HG03039 (cell line): Measurements from ENCODE around the gene ACAD10.
"Not testable (repeated sequence)": the region's sequence is repeated elsewhere in the genome, so short reads cannot be mapped to it uniquely, and the experiment has no call there.

Source experiments
- ATAC-seq: cut with Tn5 transposase; IDR thresholded peaks from one replicate; pipeline ENCODE4 v1.9.1; 2021; ENCODE audit warnings: mild to moderate bottlenecking, moderate library complexity; ENCODE audit not compliant: unreplicated experiment

The ACAD10 gene

DNA sequence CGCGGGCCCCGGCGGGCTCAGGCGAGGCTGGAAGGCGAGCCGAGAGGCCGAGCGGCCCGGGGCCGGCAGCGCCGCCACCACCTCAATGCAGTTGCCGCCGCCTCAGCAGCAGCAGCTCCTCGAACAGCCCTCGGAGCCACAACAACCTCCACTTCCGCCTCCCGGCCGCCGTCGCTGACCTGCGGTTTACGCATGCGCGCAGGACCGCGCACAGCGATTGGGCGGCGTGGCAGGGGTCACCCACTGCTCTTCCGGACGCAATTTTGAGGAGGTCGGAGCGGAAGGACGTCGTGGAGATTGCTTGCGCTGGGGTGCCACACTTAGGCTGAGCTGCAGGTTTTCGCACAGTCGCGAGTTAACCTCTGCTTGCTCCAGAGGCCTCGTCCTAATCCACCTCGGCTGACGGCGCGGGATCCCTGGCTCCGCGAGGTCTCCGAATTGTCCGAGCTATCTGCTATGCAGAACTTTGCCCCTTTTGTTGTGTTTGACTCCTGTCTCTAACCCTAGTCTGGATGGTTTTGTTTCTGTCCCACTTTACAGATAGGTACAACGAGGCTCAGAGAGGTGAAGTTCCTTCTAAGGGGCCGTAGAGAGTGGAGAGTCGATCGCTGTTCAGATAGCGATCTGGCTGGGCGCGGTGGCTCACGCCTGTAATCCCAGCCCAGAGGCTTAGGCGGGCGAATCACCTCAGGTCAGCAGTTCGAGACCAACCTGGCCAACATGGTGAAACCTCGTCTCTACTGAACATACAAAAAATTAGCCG lies at the start of gene ACAD10, which contains the start of gene BRAP:
Gene ACAD10, plus strand, starts transcription at position 243 of the 763 bp plus-strand sequence. CDS start 6,657 bp downstream, outside the sequence.
Gene BRAP, minus strand, starts transcription at position 146 of the 763 bp plus-strand sequence. CDS start 164 bp downstream, outside the sequence.
- ATAC-seq: peak; percentile 86

DNA sequence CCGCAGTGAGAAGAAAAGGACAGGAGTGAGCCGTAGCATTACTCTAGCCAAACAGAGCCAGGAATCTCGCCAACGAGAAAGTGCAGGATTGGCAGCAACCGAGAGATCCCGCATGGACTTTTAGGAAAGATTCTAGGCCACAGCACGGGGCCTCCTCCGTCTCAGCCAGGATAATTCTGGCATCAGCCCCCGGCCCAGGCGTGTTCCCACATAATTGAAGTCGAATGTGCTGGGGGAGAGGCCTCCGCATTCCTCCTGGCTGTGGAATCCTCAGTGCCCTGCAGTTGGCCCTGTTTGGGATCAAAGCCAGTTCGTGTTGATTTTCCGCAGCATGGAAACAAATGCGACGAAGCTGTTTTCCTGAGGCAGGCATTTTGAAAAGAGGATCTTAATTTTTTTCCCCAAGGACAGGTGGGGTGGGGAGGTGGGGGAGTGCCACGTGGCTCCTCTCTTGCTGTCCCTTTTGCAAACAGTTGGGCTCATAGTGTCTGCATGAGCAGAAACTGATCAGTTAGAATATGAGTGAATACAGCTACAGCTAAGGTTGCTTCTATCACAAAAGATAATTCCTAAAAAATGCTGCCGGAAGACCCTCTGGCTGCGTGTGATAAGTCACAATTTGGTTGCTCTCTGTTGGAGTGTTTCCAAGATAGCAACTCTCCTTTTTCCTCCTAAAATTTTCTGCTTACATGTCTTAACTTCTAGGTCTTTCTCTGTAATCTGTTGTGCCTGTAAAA lies 49.5 kb upstream of the ACAD10 start:
- no peak for ATAC-seq

DNA sequence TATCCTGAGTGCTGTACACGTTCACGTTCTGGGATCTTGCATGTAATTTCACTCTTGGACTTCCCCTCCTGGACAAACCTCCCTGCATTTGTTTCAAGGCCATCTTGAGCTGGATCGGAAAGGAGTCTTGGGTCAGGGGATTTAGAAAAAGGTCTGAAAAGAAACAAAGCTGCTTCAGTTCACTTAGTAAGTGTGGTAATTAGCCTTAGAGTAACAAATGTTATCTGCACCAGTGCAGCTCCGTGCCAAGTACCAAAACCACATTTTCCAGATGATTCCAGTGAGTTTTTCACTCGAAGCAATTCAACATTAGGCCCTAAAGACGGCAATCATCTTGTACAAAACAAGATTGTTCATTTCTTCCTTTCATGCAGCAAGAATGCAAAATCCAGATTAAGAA lies 47.3 kb upstream of the ACAD10 start:
- ATAC-seq: no peak

DNA sequence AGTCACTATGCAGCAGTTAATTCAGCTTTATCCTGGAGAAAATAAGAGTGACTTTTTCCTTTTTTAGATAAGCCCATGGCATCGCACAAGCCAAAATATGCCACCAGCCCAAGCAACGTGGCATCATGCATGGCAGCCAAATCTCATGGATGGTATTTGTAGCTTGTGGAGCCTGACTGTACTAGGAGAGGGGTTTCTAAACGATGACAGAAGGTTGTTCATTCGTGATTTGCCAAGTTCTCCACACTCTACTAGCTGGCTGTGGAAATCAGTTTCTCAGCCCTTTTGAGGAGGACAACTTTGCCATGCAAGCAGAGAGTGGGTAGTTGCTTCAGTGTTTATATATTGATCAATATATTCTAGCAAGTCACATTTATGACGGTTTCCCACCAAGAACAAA lies 45.3 kb upstream of the ACAD10 start:
- ATAC-seq: no peak

DNA sequence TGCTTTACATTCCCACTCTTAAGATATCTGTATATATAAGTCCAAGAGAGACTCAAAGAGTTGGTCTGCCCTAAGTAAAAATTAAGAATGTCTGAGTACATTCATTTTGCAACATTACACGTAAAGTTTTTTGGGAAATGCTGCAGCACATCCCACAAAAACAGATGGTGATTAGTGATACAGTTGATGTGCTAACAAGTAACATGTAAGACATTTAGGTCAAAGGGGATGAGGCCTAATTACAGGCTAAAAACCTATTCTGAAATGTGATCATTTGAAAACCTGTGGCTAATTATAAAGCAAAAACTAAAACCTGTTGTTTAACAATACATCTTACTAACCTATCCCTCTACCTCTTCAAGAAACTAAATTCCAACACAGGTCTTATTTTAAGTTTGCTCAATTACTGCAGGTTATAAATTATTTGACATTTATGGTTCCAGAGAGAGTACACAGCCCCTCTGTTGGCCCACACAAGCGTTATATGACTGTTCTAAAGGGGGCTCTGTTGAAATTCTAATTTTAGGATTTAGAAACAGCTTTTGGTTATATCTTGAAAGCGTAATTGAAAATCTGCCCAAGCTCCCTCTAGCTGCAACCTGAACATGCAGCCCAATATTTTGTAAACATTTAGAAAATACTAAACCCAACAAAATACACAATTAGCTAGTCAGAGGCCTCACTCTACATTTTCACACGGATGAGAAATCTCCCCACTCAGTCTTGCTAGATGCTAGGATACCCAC lies 43.0 kb upstream of the ACAD10 start:
- no peak for ATAC-seq

DNA sequence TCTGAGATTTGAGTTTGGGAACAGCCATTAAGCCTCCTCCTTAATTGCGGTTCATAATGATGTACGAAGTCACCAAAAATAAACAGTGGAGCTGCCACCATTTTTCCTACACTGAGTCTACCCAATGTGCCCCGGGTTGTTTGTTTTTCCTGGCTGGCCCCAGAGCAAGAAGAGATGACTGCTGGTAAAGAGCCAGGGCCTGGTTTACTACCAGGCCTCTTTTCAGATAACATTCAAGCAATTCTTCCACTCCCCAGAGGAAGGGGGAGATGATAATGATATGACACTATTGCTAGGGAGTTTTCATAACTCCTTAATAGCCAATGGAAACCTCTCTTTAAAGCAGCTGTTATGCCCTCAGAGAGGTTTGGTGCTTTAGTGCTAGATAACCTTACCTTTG lies 42.4 kb upstream of the ACAD10 start:
- ATAC-seq: no peak

DNA sequence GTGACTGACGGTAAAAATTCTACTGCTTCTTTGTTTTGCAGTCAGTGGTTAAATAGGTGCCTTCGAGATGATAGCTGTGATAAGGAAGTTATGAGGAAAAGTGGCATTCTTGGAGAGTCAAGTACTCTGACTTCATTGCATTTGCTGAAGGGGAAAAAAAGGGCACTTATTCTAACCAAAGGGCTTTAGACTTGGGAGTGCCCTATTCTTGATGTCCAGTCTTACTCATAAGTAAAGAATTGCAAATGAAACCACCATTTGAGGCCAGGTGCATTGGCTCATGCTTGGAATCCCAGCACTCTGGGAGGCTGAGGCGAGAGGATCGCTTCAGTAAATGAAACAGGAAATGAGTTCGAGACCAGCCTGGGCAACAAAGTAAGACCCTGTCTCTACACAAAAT lies 40.4 kb upstream of the ACAD10 start:
- ATAC-seq: no peak

DNA sequence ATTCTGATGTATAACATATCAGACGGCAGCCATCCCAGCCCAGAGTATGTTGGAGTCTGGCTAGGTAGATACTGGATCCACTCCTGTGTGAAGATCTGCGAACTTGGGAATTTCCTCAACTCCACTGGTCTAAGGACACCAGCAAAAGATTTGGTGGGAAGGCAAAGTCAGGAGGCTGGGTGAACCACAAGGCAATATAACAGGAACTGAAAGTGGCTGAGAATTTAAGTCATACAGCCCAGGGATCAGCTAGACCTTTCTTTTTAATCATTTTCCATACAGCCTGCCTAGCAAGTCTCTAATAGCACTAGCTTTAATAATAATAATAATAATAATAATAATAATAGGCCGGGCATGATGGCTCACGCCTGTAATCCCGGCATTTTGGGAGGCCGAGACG lies 34.9 kb upstream of the ACAD10 start:
- no peak for ATAC-seq

DNA sequence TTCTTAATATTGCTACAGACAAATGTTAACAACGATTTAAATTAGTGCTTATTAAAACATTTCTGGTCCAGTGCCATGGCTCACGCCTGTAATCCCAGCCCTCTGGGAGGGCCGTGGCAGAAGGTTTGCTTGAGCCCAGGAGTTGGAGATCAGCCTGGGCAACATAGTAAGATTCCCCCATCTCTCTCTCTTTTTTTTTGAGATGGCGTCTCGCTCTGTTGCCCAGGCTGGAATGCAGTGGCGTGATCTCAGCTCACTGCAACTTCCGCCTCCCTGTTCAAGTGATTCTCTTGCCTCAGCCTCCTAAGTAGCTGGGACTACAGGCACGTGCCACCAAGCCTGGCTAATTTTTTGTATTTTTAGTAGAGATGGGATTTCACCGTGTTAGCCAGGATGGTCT lies 33.3 kb upstream of the ACAD10 start:
- ATAC-seq: not testable (repeated sequence)

DNA sequence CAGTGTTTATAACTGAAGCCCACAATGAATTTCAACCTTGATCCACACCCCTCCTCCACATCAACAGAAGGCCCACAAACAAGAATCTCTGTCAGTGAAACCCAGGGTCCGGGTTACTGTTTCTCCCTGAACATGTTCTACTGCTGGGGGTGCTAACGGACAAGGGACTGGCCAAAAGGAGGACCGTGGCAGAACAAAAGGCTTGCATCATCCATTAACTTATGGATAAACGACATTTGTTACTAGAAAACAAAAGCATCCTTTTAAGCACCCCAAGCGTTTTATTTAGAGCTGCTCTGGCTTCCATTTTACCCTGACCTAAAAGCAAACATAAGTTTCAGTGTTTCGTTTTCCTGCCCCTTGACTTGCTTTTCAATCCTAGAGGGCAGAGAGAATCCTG lies 32.3 kb upstream of the ACAD10 start:
- ATAC-seq: no peak

DNA sequence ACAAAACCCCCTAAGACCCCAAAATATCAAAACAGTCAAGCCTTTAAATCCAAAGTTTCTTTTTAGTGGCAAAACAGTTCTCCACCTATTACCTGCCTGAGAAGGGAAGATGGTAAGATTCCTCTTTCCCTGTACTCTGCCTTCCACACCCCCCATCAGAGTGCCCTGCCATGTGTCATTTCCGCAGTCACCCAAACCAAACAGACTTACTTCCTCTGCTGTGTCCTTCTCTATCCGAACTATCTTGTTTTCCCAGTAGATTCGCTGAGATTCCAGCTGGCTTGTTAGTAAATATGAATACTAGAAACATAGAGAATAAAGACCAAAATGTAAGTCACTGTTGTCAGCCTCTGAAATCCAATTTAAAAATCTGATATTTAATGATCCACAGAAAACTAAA lies 30.5 kb upstream of the ACAD10 start:
- no peak for ATAC-seq

DNA sequence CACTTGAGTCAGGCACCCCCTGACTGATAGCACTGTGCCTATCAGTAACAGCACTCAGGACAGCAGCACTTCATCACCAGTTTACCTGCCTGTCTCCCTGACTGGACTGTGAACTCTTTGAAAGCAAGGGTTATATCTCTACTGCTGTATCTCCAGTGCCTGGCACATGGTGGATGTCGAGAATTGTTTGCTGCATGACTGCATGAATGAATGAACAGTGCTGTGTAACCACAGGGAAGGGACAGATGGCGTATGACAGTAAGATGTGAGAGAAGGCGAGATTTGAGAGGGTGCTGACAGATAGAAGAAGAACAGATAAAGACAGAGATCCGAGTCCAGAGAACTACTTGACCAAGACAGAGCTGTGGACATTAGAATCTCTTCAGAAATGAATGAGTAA lies 29.8 kb upstream of the ACAD10 start:
- no peak for ATAC-seq

DNA sequence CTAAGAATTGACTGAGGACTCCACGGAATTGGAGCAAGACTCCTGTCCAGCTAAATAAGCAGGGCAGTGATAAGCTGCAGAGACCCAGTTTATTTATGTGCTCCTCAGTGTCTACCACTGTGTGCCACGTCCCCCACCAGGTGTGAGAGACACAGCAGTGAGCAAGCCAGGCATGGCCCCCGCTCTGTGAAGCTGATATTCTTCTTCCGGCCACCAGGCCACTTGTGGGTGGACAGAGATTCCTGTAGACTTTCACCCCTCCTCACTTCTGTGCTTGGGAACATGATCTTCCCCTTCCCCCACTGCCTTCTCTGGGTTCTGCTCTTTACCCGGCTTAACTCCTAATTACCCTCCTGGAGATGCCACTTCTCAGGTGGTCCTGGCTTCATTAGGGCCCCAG lies 21.4 kb upstream of the ACAD10 start:
- ATAC-seq: no peak

DNA sequence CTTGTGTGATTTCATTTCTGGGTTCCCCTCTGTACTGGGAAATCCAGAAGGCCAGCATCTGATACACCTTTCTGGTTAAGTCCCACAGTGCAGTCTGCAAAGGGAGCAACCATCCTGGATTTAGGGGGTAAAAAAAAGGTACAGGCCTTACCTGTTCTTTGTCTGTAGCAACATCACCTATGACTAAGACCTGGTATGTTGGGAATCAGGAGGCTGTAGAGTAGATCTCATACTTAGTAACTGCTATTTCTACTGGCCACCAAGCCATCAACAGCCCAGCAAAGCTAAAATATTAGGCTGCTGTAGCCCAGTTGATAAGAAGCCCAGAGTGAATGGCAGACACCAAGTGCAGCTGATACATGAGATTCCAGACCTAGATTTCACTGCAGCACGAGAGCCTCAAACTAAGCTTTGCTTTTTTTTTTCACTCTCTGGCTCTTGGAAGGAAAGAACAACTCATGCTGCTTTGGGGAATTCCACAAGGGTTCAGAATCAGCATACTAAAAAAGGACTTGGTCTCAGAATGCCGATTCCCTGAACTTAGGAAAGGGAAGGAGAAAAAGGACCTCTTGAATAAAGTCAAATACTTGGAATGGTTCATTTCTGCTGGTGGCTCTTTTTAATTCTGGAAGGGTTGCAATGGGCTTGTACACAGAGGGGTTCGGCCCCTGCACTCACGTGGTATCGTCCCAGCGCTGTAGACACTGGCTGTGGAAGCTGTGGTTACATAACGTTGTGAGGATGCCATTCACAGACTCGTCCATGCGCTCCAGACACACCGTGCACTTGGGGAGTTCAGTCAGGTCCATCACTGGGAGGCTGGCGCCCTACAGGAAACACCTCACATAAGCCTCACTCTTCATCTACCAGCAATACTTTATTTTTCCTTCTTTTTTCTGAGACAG lies 20.6 kb upstream of the ACAD10 start:
- no peak for ATAC-seq

DNA sequence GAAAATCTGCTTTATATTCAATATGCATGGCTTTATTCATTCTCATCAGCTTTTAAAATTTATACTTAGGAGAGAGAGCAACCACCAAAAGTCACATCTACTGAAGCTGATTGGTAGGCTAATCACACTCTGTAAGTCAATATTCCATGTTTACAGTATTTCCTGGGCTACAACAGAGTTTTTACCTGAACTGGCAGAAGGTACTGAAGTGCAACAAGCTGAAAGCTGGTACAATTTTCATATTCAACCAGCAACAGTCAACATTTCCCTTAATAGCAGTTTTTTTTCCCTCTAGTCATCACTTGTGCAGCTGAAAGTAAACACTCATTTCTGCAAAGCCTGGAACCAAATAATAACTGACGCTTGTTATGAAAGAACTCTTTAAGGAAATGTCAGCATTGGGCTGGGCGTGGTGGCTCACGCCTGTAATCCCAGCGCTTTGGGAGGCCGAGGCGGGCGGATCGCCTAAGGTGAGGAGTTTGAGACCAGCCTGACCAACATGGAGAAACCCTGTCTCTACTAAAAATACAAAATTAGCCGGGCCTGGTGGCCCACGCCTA lies 13.0 kb upstream of the ACAD10 start:
- ATAC-seq: no peak

DNA sequence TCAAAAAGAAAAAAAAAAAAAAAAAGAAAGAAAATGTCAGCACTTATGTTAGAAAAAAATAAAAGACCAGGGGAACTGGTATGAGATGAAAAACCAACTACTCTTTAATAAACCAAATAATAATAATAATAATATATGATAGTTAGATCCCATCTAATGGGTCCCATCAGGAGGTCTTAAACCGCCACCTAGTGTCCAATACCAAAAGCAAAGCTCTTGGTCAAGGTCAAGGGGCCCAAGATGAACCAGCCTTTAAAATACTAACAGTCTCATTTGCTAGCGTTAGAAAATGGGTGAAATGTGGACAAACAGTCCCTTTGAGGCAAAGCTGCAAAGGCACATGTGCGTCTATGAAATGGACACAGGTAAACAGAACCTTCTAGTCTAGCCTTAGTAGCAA lies 12.3 kb upstream of the ACAD10 start:
- no peak for ATAC-seq

DNA sequence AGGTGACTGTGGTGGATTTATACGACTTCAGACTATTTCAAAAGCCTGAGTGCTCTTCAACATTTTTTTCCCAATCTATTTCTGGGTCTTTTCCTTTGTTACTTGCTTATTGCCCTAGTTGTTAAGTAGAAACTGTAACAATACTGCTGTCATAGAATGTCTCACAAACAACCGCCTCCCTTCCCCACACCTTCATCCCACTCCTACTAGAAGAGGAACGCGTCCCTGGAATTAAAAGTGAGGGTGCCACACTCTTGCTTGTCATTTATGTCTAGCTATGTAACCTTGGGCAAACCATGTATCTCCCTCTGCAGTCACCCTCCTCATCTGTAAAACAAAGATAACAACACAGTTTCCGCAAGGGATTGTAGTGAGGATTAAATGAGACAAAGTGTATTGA lies 8.7 kb upstream of the ACAD10 start:
- ATAC-seq: no peak

DNA sequence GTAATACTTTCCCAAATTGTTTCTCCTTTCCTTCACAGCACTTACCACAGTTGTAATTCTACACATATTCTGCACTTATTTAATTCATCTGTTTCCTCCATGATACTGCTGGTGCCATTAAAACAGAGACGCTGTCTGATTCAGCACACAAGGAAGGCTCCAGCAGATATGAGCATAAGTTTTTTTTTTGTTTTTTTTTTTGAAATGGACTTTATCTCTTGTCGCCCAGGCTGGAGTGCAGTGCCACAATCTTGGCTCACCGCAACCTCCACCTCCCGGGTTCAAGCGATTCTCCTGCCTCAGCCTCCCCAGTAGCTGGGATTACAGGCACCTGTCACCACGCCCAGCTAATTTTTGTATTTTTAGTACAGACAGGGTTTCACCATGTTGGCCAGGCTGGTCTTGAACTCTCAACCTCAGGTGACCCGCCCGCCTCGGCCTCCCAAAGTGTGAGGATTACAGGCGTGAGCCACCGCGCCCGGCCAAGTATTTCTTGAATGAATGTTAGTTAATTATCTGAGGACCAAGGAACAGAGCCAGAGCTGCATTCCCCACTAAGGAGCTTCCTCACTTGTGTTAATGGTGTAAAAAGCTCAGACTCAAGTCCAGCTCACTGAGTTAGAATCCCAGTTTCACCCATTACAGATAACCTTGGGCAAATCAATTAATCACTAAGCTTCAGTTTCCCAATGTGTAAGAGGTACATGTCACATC lies 1.2 kb upstream of the ACAD10 start:
- not testable (repeated sequence) for ATAC-seq

DNA sequence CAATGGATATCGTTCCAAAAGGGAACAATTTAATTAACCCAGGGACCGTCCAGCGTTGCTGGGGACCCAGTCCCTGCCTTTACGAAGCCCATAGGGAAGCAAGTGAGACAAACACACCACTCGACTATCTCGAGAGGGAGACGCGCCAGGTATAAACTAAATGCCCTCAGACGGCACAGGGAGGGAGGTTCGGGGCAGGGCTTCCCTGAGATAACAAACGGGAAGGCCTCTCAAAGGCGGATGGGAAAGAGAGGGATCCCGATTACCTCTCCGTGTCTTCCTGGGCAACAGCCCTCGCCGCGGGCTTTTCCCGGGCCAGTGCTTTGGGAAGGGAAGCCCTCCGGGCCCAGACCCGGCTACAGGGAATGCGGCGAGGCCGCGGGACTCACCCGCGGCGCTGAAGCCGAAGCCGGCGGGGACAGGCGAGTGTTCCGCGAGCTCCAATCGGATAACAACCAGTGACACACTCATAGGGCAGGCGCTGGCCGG lies 487 bp upstream of the ACAD10 start:
- ATAC-seq: peak; percentile 9
